Heart left ventricle (tissue), 16 donors: ENCODE measurements around the gene EHMT1. TPM values are rescaled to one million over a fixed set of nuclear protein-coding genes. Genes with fewer than 3 reads are reported as not detected.

Experiments
- ATAC-seq, 4 donors: fragments of 200-7000 bp; cut with Tn5 transposase; one replicate each; pipeline ENCODE4 v1.9.1; 2020 to 2022; ENCODE audit warnings: moderate library complexity in 4 of 4, mild to moderate bottlenecking in 3 of 4, moderate number of reproducible peaks in 1 of 4
- DNase-seq, 5 donors: peaks; one replicate each; pipeline ENCODE4 v3.0.0-alpha.2; 2020
- H3K27ac ChIP-seq, 12 donors: fragments of 200-600 bp; sonication (generic) in 4 of 12; one replicate each; pipeline versions ENCODE4 v1.5.0 to v1.8.0; 2016 to 2022; ENCODE audit warnings: mild to moderate bottlenecking in 2 of 12
- H3K27me3 ChIP-seq, 9 donors: fragments of 200-600 bp; sonication (generic) in 2 of 9; one replicate each; pipeline versions ENCODE4 v1.5.1 to v1.8.0; 2016 to 2022; ENCODE audit warnings: mild to moderate bottlenecking in 3 of 9
- H3K36me3 ChIP-seq, 9 donors: fragments of 200-600 bp; sonication (generic) in 2 of 9; one replicate each; pipeline versions ENCODE4 v1.5.0 to v1.8.0; 2018 to 2022; ENCODE audit warnings: mild to moderate bottlenecking in 2 of 9
- H3K4me1 ChIP-seq, 12 donors: fragments of 200-600 bp; sonication (generic) in 4 of 12; one replicate each; pipeline versions ENCODE4 v1.5.0 to v1.8.0; 2016 to 2022; ENCODE audit warnings: mild to moderate bottlenecking in 3 of 12
- H3K4me3 ChIP-seq, 12 donors: fragments of 200-600 bp; sonication (generic) in 4 of 12; one replicate each; pipeline versions ENCODE4 v1.5.0 to v1.8.0; 2017 to 2022; ENCODE audit warnings: mild to moderate bottlenecking in 9 of 12, moderate library complexity in 4 of 12
- H3K9me3 ChIP-seq, 12 donors: fragments of 200-600 bp; sonication (generic) in 4 of 12; one replicate each; pipeline versions ENCODE4 v1.5.0 to v1.8.0; 2016 to 2022; ENCODE audit warnings: mild to moderate bottlenecking in 1 of 12
- CTCF ChIP-seq, 12 donors: fragments of 200-600 bp; sonication (generic) in 4 of 12; IDR thresholded peaks; one replicate each; pipeline versions ENCODE4 v1.5.0 to v1.8.0; 2018 to 2022; ENCODE audit warnings: antibody characterized with exemption in 12 of 12, mild to moderate bottlenecking in 5 of 12
- POLR2A ChIP-seq, 2 donors: fragments of 450-650 bp; IDR thresholded peaks; one replicate each; pipeline ENCODE4 v1.6.1; 2017; ENCODE audit warnings: antibody characterized with exemption in 2 of 2, mild to moderate bottlenecking in 2 of 2, moderate library complexity in 2 of 2
- WGBS, 4 donors: extraction: QIAGEN DNeasy Blood & Tissue Kit in 2 of 4; methylation state at CpG; one replicate each; pipeline versions ENCODE4 v1.1.5 to v1.1.7; 2013 to 2018; 5-methylcytosine and 5-hydroxymethylcytosine counted together
- intact Hi-C, 10 donors: fragments of 100-400 bp; cut with DNase I; formaldehyde crosslinking; loops; one replicate each; pipeline versions ENCODE4 v1.11.1 to v1.14.2; 2022
- polyA plus RNA-seq, 2 donors: library from polyadenylated mRNA; stranded (reverse); fragments of 200-250 nt; gene quantifications; one replicate each; pipeline ENCODE4 v1.2.3, GENCODE V29; 2013
- total RNA-seq, 9 donors: library from RNA; depleted of rRNA in 2 of 9; stranded (reverse); fragments of >200 nt in 2 of 9; fragmentation: NEBNext Ultra II Directional in 3 of 9; extraction: Animal tissue kit (Norgen Biotek cat#: 25700) in 3 of 9; gene quantifications; one replicate each; pipeline versions ENCODE4 v1.1.0 to v1.2.4, GENCODE V29; 2016 to 2023
- donor health status: ischemic (EF 13 %, LVEDD 7.1; RV severe dilation, severe dysfunction).
- donor health status: healthy with polysubstance abuse.
- donor health status: DM: no; HTN: yes; CAD: no.
- donor health status: DM: no; HTN: no; CAD: no.
- donor health status: ischemic (EF 25% LVEDD 6.9; RV normal size, moderate dysfunction).
- donor health status: ischemic (EF 25% LVEDD 5.7; RV mildly dilated, moderate dysfunction).
- donor health status: healthy.
- donor health status: DM: yes; HTN: yes; CAD: no.
- donor health status: ischemic (EF 35%, LVEDD 5.7; RV mildly dilated, moderate dysfunction).
- donor health status: nonischemic (EF 11% LVEDD 7.7; RV severe dilation, severe dysfunction).
- donor health status: DM: yes; HTN: yes; CAD: no.
- donor health status: PGD.
- donor health status: ischemic (EF 29% LVEDD 5.4; RV normal size, mild dysfunction).
- donor health status: nonischemic (EF 23%, LVEDD 6.1; RV moderate dilation, normal function).

EHMT1 gene
- total and polyA plus RNA-seq, 11 donors, result 24.5 to 55.9 (median 28.9) TPM

DNA sequence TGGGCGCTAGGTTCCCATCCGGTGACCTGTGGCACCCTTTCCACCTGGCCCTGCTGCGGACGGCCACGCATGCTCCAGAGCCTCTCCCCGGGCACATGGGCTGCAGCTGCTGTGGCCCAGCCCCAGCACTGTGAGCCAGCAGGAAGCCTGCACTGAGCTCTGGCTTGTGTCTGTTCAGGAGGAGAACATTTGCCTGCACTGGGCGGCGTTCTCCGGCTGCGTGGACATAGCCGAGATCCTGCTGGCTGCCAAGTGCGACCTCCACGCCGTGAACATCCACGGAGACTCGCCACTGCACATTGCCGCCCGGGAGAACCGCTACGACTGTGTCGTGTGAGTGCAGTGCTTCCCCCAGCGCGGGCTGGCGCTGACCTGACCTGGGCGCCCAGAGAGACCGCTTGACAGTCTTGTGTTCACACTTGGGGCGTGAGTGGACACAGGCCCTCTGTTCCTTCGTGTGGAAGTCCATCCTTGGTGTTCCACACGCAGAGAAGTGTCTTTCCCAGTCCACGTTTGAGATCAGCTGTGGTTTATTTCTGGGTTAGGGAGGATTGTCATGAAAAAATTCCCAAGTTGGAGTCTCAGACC, 192.6 kb downstream of the EHMT1 start:
- Histone ChIP-seq H3K36me3 (peaks cover 0 to 74% (median 65%) of the 10 kb centered on the region in 9 donors), H3K4me3 (no peak overlapping the region), H3K9me3 (no peaks in the 10 kb centered on the region), H3K4me1 (no peaks in the 10 kb centered on the region), H3K27ac (no peak overlapping the region), H3K27me3 (no peaks in the 10 kb centered on the region)
- DNase-seq (no peak), ATAC-seq (peak in 1 of 4 donors; percentile 13)
- intact Hi-C loops, result no loop called here
- TF ChIP-seq CTCF (IDR thresholded peaks at IDR 0.05) (no peak), POLR2A (IDR thresholded peaks at IDR 0.05) (no peak)
- 90 to 92% (median 91%) methylated on average over 30 of the region's 30 CpGs for WGBS, 4 donors

GRCh38 chr9:137812356-137813023, 193.7 kb downstream of the EHMT1 start:
- DNase-seq (no peak), ATAC-seq (no peak)
- Histone ChIP-seq H3K4me1 (no peaks in the 10 kb centered on the region), H3K36me3 (peaks cover 0 to 85% (median 76%) of the 10 kb centered on the region in 9 donors), H3K9me3 (no peaks in the 10 kb centered on the region), H3K27me3 (no peaks in the 10 kb centered on the region), H3K4me3 (no peak overlapping the region), H3K27ac (no peak overlapping the region)
- intact Hi-C loops, result no loop called here
- TF ChIP-seq CTCF (IDR thresholded peaks at IDR 0.05), result no peak
- no peak for TF ChIP-seq POLR2A (IDR thresholded peaks at IDR 0.05)
- WGBS, 4 donors, result 89 to 93% (median 92%) methylated on average over 9 of the region's 9 CpGs

GRCh38 chr9:137813167-137813566, 194.4 kb downstream of the EHMT1 start:
- TF ChIP-seq CTCF (IDR thresholded peaks at IDR 0.05) (no peak), POLR2A (IDR thresholded peaks at IDR 0.05) (no peak)
- no peak for ATAC-seq
- intact Hi-C loops, result no loop called here
- Histone ChIP-seq H3K4me1 (no peaks in the 10 kb centered on the region), H3K9me3 (peaks cover 0 to 2% (median 0%) of the 10 kb centered on the region in 12 donors), H3K4me3 (no peak overlapping the region), H3K27me3 (no peaks in the 10 kb centered on the region), H3K27ac (no peak overlapping the region), H3K36me3 (peaks cover 0 to 86% (median 80%) of the 10 kb centered on the region in 9 donors)
- no peak for DNase-seq
- WGBS, 4 donors, result 93 to 96% (median 96%) methylated on average over 19 of the region's 19 CpGs

- DNase-seq, result no peak
- intact Hi-C loops, result no loop called here
- 82 to 92% (median 89%) methylated on average over 18 to 26 of the region's 26 CpGs for WGBS, 4 donors
- Histone ChIP-seq H3K36me3 (peaks cover 0 to 83% (median 78%) of the 10 kb centered on the region in 9 donors), H3K4me3 (no peak overlapping the region), H3K27ac (no peak overlapping the region), H3K4me1 (no peaks in the 10 kb centered on the region), H3K9me3 (peaks cover 0 to 4% (median 0%) of the 10 kb centered on the region in 12 donors), H3K27me3 (no peaks in the 10 kb centered on the region)
- no peak for ATAC-seq
- TF ChIP-seq CTCF (IDR thresholded peaks at IDR 0.05) (no peak), POLR2A (IDR thresholded peaks at IDR 0.05) (no peak)
Observed at GRCh38 chr9:137813651-137814415, 195.0 kb downstream of the EHMT1 start.
